ENCODE results near the gene AEBP1.

AEBP1 gene

DNA sequence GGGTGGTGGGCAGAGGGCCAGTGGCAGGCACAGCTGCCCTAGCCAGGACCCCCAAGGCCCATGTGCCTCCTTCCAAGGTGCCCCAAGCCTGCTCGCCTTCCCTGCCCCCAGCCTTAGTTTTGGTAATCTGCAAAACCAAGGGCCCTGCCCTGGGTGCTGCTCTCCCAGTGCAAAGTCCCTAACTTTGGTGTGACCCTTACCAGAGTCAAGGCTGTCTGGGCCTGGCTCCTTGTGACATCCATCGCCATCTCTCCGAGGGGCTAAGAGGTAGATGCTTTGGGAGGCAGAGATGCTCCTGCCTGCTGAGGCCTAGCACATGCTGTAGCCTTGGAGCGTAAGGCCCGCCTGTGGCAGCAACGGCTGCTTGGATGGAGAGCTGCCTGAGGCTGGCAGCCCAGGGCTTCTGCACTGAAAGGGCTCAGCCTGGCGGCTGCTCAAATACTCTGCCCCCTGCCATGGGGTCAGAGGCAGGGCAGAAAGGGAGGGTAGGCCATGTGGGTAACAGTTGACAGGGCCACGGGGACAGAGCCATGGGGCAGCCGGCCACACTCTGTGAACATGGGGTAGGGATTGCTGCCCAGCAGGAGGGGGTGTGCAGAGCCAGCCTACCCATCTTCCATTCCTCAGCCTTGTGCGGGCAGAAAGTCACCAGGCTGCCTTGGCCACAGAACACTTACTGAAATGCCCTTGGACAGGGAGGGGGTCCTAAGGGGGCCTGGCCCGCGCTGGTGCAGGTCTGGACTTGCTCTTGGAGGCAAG is 54.9 kb downstream of the AEBP1 start:
- no peak for DNase-seq

- no peak for DNase-seq
Observed at GRCh38 chr7:44159824-44160630, 55.9 kb downstream of the AEBP1 start.

DNA sequence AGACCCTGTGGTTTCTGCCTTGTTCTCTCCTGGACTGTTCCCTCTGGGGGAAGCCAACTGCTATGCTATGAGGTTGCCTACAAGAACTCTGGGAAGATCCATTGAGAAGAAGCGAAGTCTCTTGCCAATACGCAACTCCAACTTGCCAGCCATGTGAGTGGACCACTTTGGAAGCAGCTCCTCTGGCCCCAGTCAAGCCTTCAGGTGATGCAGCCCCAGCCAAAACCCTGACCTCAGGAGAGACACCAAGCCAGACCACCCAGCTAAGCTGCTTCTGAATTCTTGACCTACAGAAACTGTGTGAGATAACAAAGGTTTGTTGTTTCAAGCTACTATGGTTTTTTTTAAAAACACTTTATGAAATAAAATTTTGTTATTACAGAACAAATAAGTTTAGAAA is 57.2 kb downstream of the AEBP1 start:
- no peak for DNase-seq

DNA sequence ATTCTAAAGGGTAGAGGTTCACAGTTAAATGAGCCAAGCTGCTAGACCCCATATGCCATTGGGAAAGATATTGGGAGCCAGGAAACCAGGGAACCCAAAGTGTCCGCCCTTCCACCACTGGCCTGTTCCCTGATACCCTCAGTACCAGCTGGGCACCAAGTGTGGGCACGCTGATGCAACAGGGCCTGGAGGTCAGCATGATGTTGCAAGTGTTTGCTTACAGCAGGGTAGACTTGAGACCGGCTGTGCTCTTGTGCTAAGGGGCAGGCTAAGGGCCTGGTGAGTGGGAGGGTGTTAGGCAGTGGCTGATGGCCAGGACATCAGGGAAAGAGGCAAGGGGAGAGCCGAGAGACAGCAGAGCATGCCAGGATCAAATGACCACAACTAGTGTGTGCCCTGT is 58.0 kb downstream of the AEBP1 start:
- DNase-seq = no peak

DNA sequence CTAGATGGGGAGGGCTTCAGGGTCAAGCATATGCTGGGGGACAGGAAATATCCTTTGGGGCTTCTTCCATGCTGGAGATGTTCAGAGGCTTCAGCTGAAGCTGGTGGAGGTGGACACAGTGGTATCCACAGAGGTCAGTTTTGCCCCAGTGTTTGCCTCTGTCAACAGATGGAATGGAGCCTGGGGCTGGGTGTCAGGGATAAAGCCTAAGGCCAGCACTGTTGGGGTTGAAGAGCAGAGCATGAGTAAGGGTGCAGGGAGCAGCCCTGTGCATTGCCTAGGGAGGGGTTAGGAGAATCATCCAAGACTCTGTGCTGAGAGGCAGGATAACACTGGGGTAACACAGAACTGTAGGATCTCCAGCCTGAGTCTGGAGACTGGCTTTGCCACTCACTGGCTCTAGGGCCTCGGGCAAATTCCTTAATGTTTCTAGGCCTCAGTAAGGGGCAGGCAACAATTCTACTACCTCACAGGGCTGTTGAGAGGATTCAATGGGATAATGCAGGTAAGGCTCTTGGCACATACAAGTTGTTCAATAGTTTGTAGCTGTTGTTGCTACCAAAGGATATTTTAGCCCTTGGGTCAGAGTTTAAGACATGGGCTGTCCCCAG is 58.7 kb downstream of the AEBP1 start:
- DNase-seq = no peak

DNA sequence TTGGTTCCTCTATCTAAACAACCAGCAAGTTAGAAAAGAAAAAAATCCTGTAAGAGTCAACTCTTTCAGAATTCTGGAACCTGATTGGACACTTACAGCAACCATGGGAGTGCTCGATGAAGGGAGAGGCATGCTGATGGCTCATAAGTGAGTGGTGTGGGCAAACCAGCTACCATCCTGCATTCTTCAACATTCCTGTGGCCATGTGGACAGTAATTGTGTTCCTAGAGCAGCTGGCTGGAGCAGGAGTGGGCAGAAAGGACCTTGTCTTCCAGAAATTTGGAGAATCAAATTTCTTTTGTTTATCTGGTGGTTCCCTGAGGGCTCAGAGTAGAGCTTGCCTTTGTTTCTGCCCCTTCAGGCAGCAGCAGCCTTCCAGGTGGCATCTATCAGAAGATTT is 59.4 kb downstream of the AEBP1 start:
- no peak for DNase-seq
